ENCODE measurements around the gene INPP4B.
A peak's percentile ranks its signal among the peaks of the same experiment; 100 is the strongest.

INPP4B gene

GRCh38 chr4:142703694-142704309 is 142.3 kb downstream of the INPP4B start:
- no peak overlapping the region for H3K4me3 ChIP-seq (ENCODE audit: low read length)
- no peaks in the 10 kb centered on the region for H3K36me3 ChIP-seq (ENCODE audit: control insufficient read depth, insufficient read depth, low read length, severe bottlenecking)
- H3K4me1 ChIP-seq (ENCODE audit: control insufficient read depth, insufficient read depth, low read length) = no peaks in the 10 kb centered on the region
- H3K9ac ChIP-seq (ENCODE audit: low read length) = no peak overlapping the region
- no peaks in the 10 kb centered on the region for H3K9me3 ChIP-seq (ENCODE audit: control insufficient read depth, low read length)
- no peaks in the 10 kb centered on the region for H3K27me3 ChIP-seq (replicated peaks; ENCODE audit: control insufficient read depth, insufficient read depth, low read length)
- no peak for DNase-seq (ENCODE audit: low read depth)

GRCh38 chr4:142701017-142701416 is 145.1 kb downstream of the INPP4B start:
- H3K36me3 ChIP-seq (ENCODE audit: control insufficient read depth, insufficient read depth, low read length, severe bottlenecking) = no peaks in the 10 kb centered on the region
- no peaks in the 10 kb centered on the region for H3K27me3 ChIP-seq (replicated peaks; ENCODE audit: control insufficient read depth, insufficient read depth, low read length)
- H3K4me1 ChIP-seq (ENCODE audit: control insufficient read depth, insufficient read depth, low read length) = no peaks in the 10 kb centered on the region
- DNase-seq (ENCODE audit: low read depth) = no peak
- H3K4me3 ChIP-seq (ENCODE audit: low read length) = no peak overlapping the region
- H3K9ac ChIP-seq (ENCODE audit: low read length) = no peak overlapping the region
- no peaks in the 10 kb centered on the region for H3K9me3 ChIP-seq (ENCODE audit: control insufficient read depth, low read length)

GRCh38 chr4:142700531-142700930 is 145.6 kb downstream of the INPP4B start:
- Histone ChIP-seq H3K4me1 (ENCODE audit: control insufficient read depth, insufficient read depth, low read length) (no peaks in the 10 kb centered on the region), H3K36me3 (ENCODE audit: control insufficient read depth, insufficient read depth, low read length, severe bottlenecking) (no peaks in the 10 kb centered on the region), H3K9me3 (ENCODE audit: control insufficient read depth, low read length) (no peaks in the 10 kb centered on the region), H3K9ac (ENCODE audit: low read length) (no peak overlapping the region), H3K27me3 (replicated peaks; ENCODE audit: control insufficient read depth, insufficient read depth, low read length) (no peaks in the 10 kb centered on the region), H3K4me3 (ENCODE audit: low read length) (no peak overlapping the region)
- no peak for DNase-seq (ENCODE audit: low read depth)

GRCh38 chr4:142698552-142698951 is 147.5 kb downstream of the INPP4B start:
- Histone ChIP-seq H3K9me3 (ENCODE audit: control insufficient read depth, low read length) (no peaks in the 10 kb centered on the region), H3K27me3 (replicated peaks; ENCODE audit: control insufficient read depth, insufficient read depth, low read length) (no peaks in the 10 kb centered on the region), H3K4me1 (ENCODE audit: control insufficient read depth, insufficient read depth, low read length) (no peaks in the 10 kb centered on the region), H3K9ac (ENCODE audit: low read length) (no peak overlapping the region), H3K36me3 (ENCODE audit: control insufficient read depth, insufficient read depth, low read length, severe bottlenecking) (no peaks in the 10 kb centered on the region), H3K4me3 (ENCODE audit: low read length) (no peak overlapping the region)
- no peak for DNase-seq (ENCODE audit: low read depth)

GRCh38 chr4:142697928-142698327 is 148.2 kb downstream of the INPP4B start:
- no peaks in the 10 kb centered on the region for H3K27me3 ChIP-seq (replicated peaks; ENCODE audit: control insufficient read depth, insufficient read depth, low read length)
- H3K4me3 ChIP-seq (ENCODE audit: low read length) = no peak overlapping the region
- H3K9ac ChIP-seq (ENCODE audit: low read length) = no peak overlapping the region
- H3K36me3 ChIP-seq (ENCODE audit: control insufficient read depth, insufficient read depth, low read length, severe bottlenecking) = no peaks in the 10 kb centered on the region
- no peaks in the 10 kb centered on the region for H3K4me1 ChIP-seq (ENCODE audit: control insufficient read depth, insufficient read depth, low read length)
- no peak for DNase-seq (ENCODE audit: low read depth)
- H3K9me3 ChIP-seq (ENCODE audit: control insufficient read depth, low read length) = no peaks in the 10 kb centered on the region

GRCh38 chr4:142697320-142697719 is 148.8 kb downstream of the INPP4B start:
- no peaks in the 10 kb centered on the region for H3K27me3 ChIP-seq (replicated peaks; ENCODE audit: control insufficient read depth, insufficient read depth, low read length)
- DNase-seq (ENCODE audit: low read depth) = no peak

GRCh38 chr4:142696334-142697122 is 149.6 kb downstream of the INPP4B start:
- H3K27me3 ChIP-seq (replicated peaks; ENCODE audit: control insufficient read depth, insufficient read depth, low read length) = no peaks in the 10 kb centered on the region
- no peaks in the 10 kb centered on the region for H3K4me1 ChIP-seq (ENCODE audit: control insufficient read depth, insufficient read depth, low read length)
- peak; percentile 32 for DNase-seq (ENCODE audit: low read depth)
- no peak overlapping the region for H3K4me3 ChIP-seq (ENCODE audit: low read length)
- H3K9me3 ChIP-seq (ENCODE audit: control insufficient read depth, low read length) = no peaks in the 10 kb centered on the region
- no peaks in the 10 kb centered on the region for H3K36me3 ChIP-seq (ENCODE audit: control insufficient read depth, insufficient read depth, low read length, severe bottlenecking)
- no peak overlapping the region for H3K9ac ChIP-seq (ENCODE audit: low read length)

More at GRCh38 chr4:142697320-142697719, 148.8 kb downstream of the INPP4B start:
- Histone ChIP-seq H3K4me1 (ENCODE audit: control insufficient read depth, insufficient read depth, low read length) (no peaks in the 10 kb centered on the region), H3K9me3 (ENCODE audit: control insufficient read depth, low read length) (no peaks in the 10 kb centered on the region), H3K4me3 (ENCODE audit: low read length) (no peak overlapping the region), H3K36me3 (ENCODE audit: control insufficient read depth, insufficient read depth, low read length, severe bottlenecking) (no peaks in the 10 kb centered on the region), H3K9ac (ENCODE audit: low read length) (no peak overlapping the region)

- no peaks in the 10 kb centered on the region for H3K27me3 ChIP-seq (replicated peaks; ENCODE audit: control insufficient read depth, insufficient read depth, low read length)
- no peaks in the 10 kb centered on the region for H3K4me1 ChIP-seq (ENCODE audit: control insufficient read depth, insufficient read depth, low read length)
- H3K9ac ChIP-seq (ENCODE audit: low read length) = no peak overlapping the region
- no peaks in the 10 kb centered on the region for H3K9me3 ChIP-seq (ENCODE audit: control insufficient read depth, low read length)
- H3K4me3 ChIP-seq (ENCODE audit: low read length) = no peak overlapping the region
- H3K36me3 ChIP-seq (ENCODE audit: control insufficient read depth, insufficient read depth, low read length, severe bottlenecking) = no peaks in the 10 kb centered on the region
- no peak for DNase-seq (ENCODE audit: low read depth)
Measured at GRCh38 chr4:142690406-142691163, 155.5 kb downstream of the INPP4B start.

- no peak overlapping the region for H3K9ac ChIP-seq (ENCODE audit: low read length)
- no peak overlapping the region for H3K4me3 ChIP-seq (ENCODE audit: low read length)
- H3K36me3 ChIP-seq (ENCODE audit: control insufficient read depth, insufficient read depth, low read length, severe bottlenecking) = no peaks in the 10 kb centered on the region
- no peak for DNase-seq (ENCODE audit: low read depth)
- no peaks in the 10 kb centered on the region for H3K27me3 ChIP-seq (replicated peaks; ENCODE audit: control insufficient read depth, insufficient read depth, low read length)
- H3K4me1 ChIP-seq (ENCODE audit: control insufficient read depth, insufficient read depth, low read length) = no peaks in the 10 kb centered on the region
- no peaks in the 10 kb centered on the region for H3K9me3 ChIP-seq (ENCODE audit: control insufficient read depth, low read length)
Measured at GRCh38 chr4:142687547-142688275, 158.4 kb downstream of the INPP4B start.

GRCh38 chr4:142686081-142686480 is 160.0 kb downstream of the INPP4B start:
- H3K4me3 ChIP-seq (ENCODE audit: low read length) = no peak overlapping the region
- no peak overlapping the region for H3K9ac ChIP-seq (ENCODE audit: low read length)
- H3K27me3 ChIP-seq (replicated peaks; ENCODE audit: control insufficient read depth, insufficient read depth, low read length) = no peaks in the 10 kb centered on the region
- no peak for DNase-seq (ENCODE audit: low read depth)
- no peaks in the 10 kb centered on the region for H3K9me3 ChIP-seq (ENCODE audit: control insufficient read depth, low read length)
- H3K4me1 ChIP-seq (ENCODE audit: control insufficient read depth, insufficient read depth, low read length) = no peaks in the 10 kb centered on the region
- no peaks in the 10 kb centered on the region for H3K36me3 ChIP-seq (ENCODE audit: control insufficient read depth, insufficient read depth, low read length, severe bottlenecking)

- Histone ChIP-seq H3K36me3 (ENCODE audit: control insufficient read depth, insufficient read depth, low read length, severe bottlenecking) (no peaks in the 10 kb centered on the region), H3K4me3 (ENCODE audit: low read length) (no peak overlapping the region), H3K4me1 (ENCODE audit: control insufficient read depth, insufficient read depth, low read length) (no peaks in the 10 kb centered on the region), H3K9me3 (ENCODE audit: control insufficient read depth, low read length) (no peaks in the 10 kb centered on the region), H3K27me3 (replicated peaks; ENCODE audit: control insufficient read depth, insufficient read depth, low read length) (no peaks in the 10 kb centered on the region), H3K9ac (ENCODE audit: low read length) (no peak overlapping the region)
- DNase-seq (ENCODE audit: low read depth) = peak; percentile 59
Measured at GRCh38 chr4:142683997-142684396, 162.1 kb downstream of the INPP4B start.

Data from adipocyte (in vitro differentiated cells).